CD4-positive, alpha-beta T cell (primary cell): ENCODE measurements around the gene PRRG4. TPM values are rescaled to one million over a fixed set of nuclear protein-coding genes. Genes with fewer than 3 reads are reported as not detected.
A peak's percentile ranks its signal among the peaks of the same experiment; 100 is the strongest.
"Not testable (repeated sequence)": the region's sequence is repeated elsewhere in the genome, so short reads cannot be mapped to it uniquely, and the experiment has no call there.

Source experiments
- ATAC-seq: fragments of 200-7000 bp; cut with Tn5 transposase; one replicate; pipeline ENCODE4 v1.10.0; 2022; ENCODE audit warnings: mild to moderate bottlenecking; ENCODE audit not compliant: poor library complexity
- CTCF ChIA-PET: fragments of 350-600 bp; sonication (Branson Sonifier 250); formaldehyde crosslinking; loops from one replicate; lab custom pipeline; 2021; ENCODE audit warnings: antibody characterized with exemption, inconsistent platforms; lab: Charles Lee
- POLR2A ChIA-PET: fragments of 350-600 bp; sonication (Branson Sonifier 250); formaldehyde crosslinking; loops from one replicate; lab custom pipeline; 2021; ENCODE audit warnings: antibody characterized with exemption, inconsistent platforms; lab: Charles Lee
- DNase-seq, 14 experiments: peaks; one replicate each; pipeline ENCODE4 v3.0.0-alpha.2; 2013 to 2020; ENCODE audit warnings: mixed read lengths in 2 of 14
- H3K27ac ChIP-seq, 2 donors: one replicate each; pipeline versions ENCODE4 v1.5.1 to v1.7.0; 2013; ENCODE audit warnings: low read length in 2 of 2, low read depth in 1 of 2, mild to moderate bottlenecking in 1 of 2
- H3K27me3 ChIP-seq, 2 experiments: 1 replicate in 1 of 2; 2 replicates in 1 of 2; pipeline versions ENCODE4 v1.6.1 to v1.7.0; 2013; ENCODE audit warnings: low read length in 2 of 2, control low read depth in 1 of 2, mild to moderate bottlenecking in 1 of 2, moderate library complexity in 1 of 2; ENCODE audit not compliant: insufficient read depth in 2 of 2, control insufficient read depth in 1 of 2
- H3K36me3 ChIP-seq: one replicate; pipeline ENCODE4 v1.6.1; 2013; ENCODE audit warnings: low read length, control low read depth; ENCODE audit not compliant: insufficient read depth
- H3K4me1 ChIP-seq: one replicate; pipeline ENCODE4 v1.6.1; 2013; ENCODE audit warnings: low read length, control low read depth; ENCODE audit not compliant: insufficient read depth
- H3K4me3 ChIP-seq: one replicate; pipeline ENCODE4 v1.5.1; 2013; ENCODE audit warnings: mild to moderate bottlenecking, low read length, moderate library complexity
- H3K9me3 ChIP-seq, 2 experiments: 1 replicate in 1 of 2; 2 replicates in 1 of 2; pipeline versions ENCODE4 v1.6.1 to v1.7.0; 2013; ENCODE audit warnings: low read length in 2 of 2, mild to moderate bottlenecking in 2 of 2, control low read depth in 1 of 2, moderate library complexity in 1 of 2; ENCODE audit not compliant: control insufficient read depth in 1 of 2, insufficient read depth in 1 of 2
- H3K27ac Mint-ChIP-seq: one replicate; pipeline ENCODE4 v1.8.0; 2020; ENCODE audit warnings: mixed read lengths
- H3K27me3 Mint-ChIP-seq: one replicate; pipeline ENCODE4 v1.8.0; 2021; ENCODE audit warnings: mixed read lengths
- H3K36me3 Mint-ChIP-seq: one replicate; pipeline ENCODE4 v1.8.0; 2021; ENCODE audit warnings: low read depth, mixed read lengths
- H3K4me1 Mint-ChIP-seq: one replicate; pipeline ENCODE4 v1.8.0; 2021; ENCODE audit warnings: low read depth, mixed read lengths
- H3K4me3 Mint-ChIP-seq: one replicate; pipeline ENCODE4 v1.8.0; 2020; ENCODE audit warnings: mild to moderate bottlenecking, mixed read lengths
- H3K9me3 Mint-ChIP-seq: one replicate; pipeline ENCODE4 v1.8.0; 2020; ENCODE audit warnings: mixed read lengths
- CTCF ChIP-seq: fragments of 200-600 bp; IDR thresholded peaks from one replicate; pipeline ENCODE4 v1.8.0; 2022; ENCODE audit warnings: antibody characterized with exemption, mild to moderate bottlenecking
- intact Hi-C, 2 experiments: fragments of 100-400 bp; cut with DNase I in 1 of 2; cut with micrococcal nuclease in 1 of 2; formaldehyde crosslinking; loops; one replicate each; pipeline versions ENCODE4 v1.15.1 to v1.9.0; 2023 to 2025; cut with DNase I, micrococcal nuclease
- polyA plus RNA-seq, 2 donors: library from polyadenylated mRNA; unstranded; fragments of 120-200 nt; gene quantifications; one replicate each; pipeline ENCODE4 v1.2.1, GENCODE V29; 2013
- total RNA-seq, 174 experiments: library from RNA in 2 of 174; stranded (reverse) in 2 of 174; gene quantifications; one replicate each; pipeline ENCODE4 v1.2.3 and lab custom pipeline; 2021 to 2026

The PRRG4 gene
- total RNA-seq: under 1 TPM in 1 of 2 experiments, not detected in 1; 0.05 TPM
- 0.54 TPM for polyA plus RNA-seq (2013, experiment 1 of 2)
- 0.44 TPM for polyA plus RNA-seq (2013, experiment 2 of 2)
- 0 to 4.0 (median 0.48) reads per million in 172 experiments for total RNA-seq (lab: John Stamatoyannopoulos, UW)

GRCh38 chr11:32829680-32830412, at the start of gene PRRG4:
TSS of gene PRRG4 (plus strand) at chr11:32829927. CDS start at chr11:32830530, 603 bp downstream.
- POLR2A ChIA-PET: no interaction called here
- Histone ChIP-seq H3K9me3 (peaks cover 0 to 4% of the 10 kb centered on the region in 2 experiments), H3K4me1 (peaks cover 11% of the 10 kb centered on the region), H3K27me3 (peaks cover 10 to 23% of the 10 kb centered on the region in 2 experiments), H3K27ac (no peak within 1 kb of the TSS), H3K36me3 (no peaks in the 10 kb centered on the region), H3K4me3 (peak within 1 kb of the TSS; percentile 50)
- intact Hi-C loops: no loop called here
- Mint-ChIP-seq H3K4me1 (peaks cover 12% of the 10 kb centered on the region), H3K27ac (no peak within 1 kb of the TSS), H3K4me3 (peak within 1 kb of the TSS; percentile 79), H3K9me3 (no peaks in the 10 kb centered on the region), H3K27me3 (peaks cover 50% of the 10 kb centered on the region), H3K36me3 (no peaks in the 10 kb centered on the region)
- no peak for TF ChIP-seq CTCF
- ATAC-seq (no peak), DNase-seq (peak in 5 of 14 experiments; percentile 1 to 45 (median 23))
- CTCF ChIA-PET: no interaction called here

- H3K4me1 ChIP-seq, H3K27ac ChIP-seq, ATAC-seq, H3K36me3 Mint-ChIP-seq, DNase-seq, H3K4me3 Mint-ChIP-seq, H3K4me1 Mint-ChIP-seq, H3K27ac Mint-ChIP-seq, intact Hi-C loops, H3K36me3 ChIP-seq, H3K27me3 ChIP-seq, H3K4me3 ChIP-seq, H3K9me3 Mint-ChIP-seq, H3K27me3 Mint-ChIP-seq, CTCF ChIA-PET, POLR2A ChIA-PET, H3K9me3 ChIP-seq: not testable (repeated sequence)
Observed at GRCh38 chr11:32780839-32781238, 48.9 kb upstream of the PRRG4 start.

- Mint-ChIP-seq H3K36me3 (no peaks in the 10 kb centered on the region), H3K27ac (no peak overlapping the region), H3K4me1 (no peaks in the 10 kb centered on the region), H3K27me3 (peaks cover under 1% of the 10 kb centered on the region), H3K4me3 (no peak overlapping the region), H3K9me3 (no peaks in the 10 kb centered on the region)
- H3K36me3 ChIP-seq: no peaks in the 10 kb centered on the region
- H3K4me3 ChIP-seq: no peak overlapping the region
- no peaks in the 10 kb centered on the region for H3K4me1 ChIP-seq
- ATAC-seq (no peak), DNase-seq (no peak)
- TF ChIP-seq CTCF: no peak
- H3K27me3 ChIP-seq: no peaks in the 10 kb centered on the region
- intact Hi-C loops: no loop called here
- H3K9me3 ChIP-seq: no peaks in the 10 kb centered on the region
- CTCF ChIA-PET: no interaction called here
- no peak overlapping the region for H3K27ac ChIP-seq
- POLR2A ChIA-PET: no interaction called here
Observed at GRCh38 chr11:32781721-32782120, 48.0 kb upstream of the PRRG4 start.
